HG03432 (cell line): ENCODE data around the gene MRPS2.
"Not testable (repeated sequence)": the region's sequence is repeated elsewhere in the genome, so short reads cannot be mapped to it uniquely, and the experiment has no call there.

Experiments
- ATAC-seq: cut with Tn5 transposase; IDR thresholded peaks from one replicate; pipeline ENCODE4 v1.9.1; 2021; ENCODE audit warnings: mild to moderate bottlenecking, moderate library complexity; ENCODE audit not compliant: unreplicated experiment

MRPS2 gene

DNA sequence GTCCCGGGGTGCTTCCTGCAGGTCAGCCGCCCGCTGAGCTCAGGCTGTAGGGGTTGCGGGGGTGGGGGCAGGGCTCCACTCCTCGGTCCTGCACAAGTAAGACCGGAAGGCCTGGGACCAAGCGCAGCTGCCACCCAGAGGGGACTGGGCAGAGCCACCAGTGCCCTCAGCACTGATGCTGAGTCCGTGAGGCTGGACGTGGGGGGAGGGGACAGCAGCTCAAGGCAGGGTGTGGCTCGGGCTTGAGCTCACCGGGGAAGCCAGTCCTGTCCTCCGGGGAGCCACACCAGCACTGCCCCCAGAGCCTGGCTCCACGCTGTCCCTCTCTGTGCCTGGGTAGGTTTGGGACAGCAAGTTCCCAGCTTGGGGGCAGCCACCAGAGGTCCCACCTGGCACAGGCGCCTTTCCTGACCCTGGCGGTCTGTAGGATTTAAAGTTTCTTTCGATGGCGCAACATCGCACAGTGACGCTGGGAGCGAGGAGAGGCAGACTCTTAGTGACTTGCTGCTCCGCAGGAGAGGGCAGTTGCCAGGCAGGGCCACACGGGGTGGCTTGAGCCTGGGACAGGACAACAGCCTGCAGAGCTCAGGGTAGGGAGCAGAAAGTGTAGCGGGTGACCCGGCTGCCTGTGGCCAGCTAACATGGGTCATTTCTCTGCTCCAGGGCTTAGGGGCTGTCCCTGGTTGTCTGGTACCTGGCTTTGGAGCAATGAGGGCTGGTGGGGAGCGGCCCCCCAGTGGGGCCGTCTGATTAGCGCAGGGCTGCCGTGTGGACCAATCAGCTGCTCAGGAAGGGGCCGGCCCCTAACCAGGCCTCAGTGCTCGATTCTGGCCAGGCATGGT lies 26.5 kb downstream of the MRPS2 start:
- no peak for ATAC-seq

DNA sequence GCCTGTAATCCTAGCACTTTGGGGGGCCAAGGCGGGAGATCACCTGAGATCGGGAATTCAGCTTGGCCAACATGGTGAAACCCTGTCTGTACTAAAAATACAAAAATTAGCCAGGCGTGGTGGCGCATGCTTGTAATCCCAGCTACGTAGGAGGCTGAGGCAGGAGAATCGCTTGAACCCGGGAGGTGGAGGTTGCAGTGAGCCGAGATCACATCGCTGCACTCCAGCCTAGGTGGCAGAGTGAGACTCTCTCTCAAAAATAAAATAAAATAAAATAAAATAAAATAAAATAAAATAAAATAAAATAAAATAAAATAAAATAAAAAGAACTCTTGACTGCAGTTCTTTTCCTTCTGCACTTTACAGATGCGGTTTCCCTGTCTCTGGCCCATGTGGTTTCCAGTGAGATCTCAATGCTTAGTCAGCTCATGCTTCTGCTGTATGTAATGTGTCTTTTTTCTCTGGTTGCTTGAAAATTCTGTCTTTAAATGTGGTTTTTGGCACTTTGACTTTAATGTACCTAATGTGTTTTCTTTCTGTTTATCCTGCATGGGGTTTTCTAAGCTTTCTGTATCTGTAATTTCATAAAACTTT lies 28.5 kb downstream of the MRPS2 start:
- ATAC-seq, result not testable (repeated sequence)

DNA sequence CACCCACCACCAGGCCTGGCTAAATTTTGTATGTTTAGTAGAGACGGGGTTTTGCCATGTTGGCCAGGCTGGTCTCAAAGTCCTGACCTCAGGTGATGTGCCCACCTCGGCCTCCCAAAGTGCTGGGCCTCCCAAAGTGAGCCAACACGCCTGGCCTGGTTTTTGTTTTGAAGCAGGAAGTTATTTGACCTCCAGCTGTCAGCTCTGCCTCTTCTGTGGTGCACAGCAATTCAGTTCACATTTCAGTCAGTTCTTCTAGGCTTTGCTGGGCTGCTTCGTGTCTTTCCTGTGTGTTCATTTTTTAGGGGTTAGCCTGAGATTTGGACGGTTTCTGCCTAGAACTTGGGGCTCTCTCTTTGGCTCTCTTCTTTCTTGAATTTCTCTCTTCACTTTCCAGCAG lies 29.7 kb downstream of the MRPS2 start:
- no peak for ATAC-seq

- ATAC-seq, result no peak
Measured at GRCh38 chr9:135531096-135531495, 30.6 kb downstream of the MRPS2 start.

- no peak for ATAC-seq
Measured at GRCh38 chr9:135533113-135533512, 32.6 kb downstream of the MRPS2 start.

DNA sequence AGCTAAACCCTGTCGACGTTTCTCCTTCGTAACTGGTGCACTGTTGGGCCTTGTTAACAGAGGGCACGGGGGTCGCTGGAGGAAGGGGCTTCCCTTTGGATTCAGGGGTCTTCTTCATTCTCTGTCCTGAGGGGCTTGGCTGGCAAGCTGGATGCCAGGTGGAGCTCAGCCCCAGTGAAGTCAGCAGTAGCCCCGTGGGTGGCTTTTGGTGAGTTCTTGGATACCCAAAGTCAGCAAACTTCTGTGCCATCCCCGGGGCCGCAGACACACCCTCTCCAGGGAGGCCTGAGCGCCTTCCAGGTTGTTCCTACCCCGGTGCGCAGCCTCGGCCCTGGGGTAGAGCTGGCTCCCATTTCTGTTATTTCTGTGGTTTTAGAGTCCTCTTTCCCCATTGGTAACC lies 33.2 kb downstream of the MRPS2 start:
- ATAC-seq, result no peak

- not testable (repeated sequence) for ATAC-seq
Measured at GRCh38 chr9:135534192-135534711, 33.8 kb downstream of the MRPS2 start.

DNA sequence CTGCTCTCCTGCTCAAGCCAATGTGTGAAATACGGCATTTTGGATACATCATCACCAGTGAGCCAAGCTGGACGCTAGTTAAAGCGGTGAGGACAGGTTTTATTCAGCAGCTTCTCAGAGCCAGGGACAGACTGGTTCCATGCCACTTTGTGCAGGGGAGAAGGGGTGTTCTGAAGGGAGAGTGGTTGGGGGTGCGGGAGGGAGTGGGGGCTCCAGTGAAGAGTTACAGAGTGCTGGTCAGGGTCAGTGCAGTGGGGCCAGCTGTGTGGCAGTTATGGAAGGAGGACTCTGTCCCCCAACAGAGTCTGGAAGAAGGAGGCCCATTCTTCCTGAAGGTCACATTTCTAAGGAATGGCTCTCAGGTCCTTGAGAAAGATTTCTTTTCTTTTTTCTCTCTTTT lies 34.3 kb downstream of the MRPS2 start:
- not testable (repeated sequence) for ATAC-seq

- ATAC-seq, result not testable (repeated sequence)
Measured at GRCh38 chr9:135535631-135536030, 35.1 kb downstream of the MRPS2 start.

- no peak for ATAC-seq
Measured at GRCh38 chr9:135536216-135536615, 35.7 kb downstream of the MRPS2 start.

DNA sequence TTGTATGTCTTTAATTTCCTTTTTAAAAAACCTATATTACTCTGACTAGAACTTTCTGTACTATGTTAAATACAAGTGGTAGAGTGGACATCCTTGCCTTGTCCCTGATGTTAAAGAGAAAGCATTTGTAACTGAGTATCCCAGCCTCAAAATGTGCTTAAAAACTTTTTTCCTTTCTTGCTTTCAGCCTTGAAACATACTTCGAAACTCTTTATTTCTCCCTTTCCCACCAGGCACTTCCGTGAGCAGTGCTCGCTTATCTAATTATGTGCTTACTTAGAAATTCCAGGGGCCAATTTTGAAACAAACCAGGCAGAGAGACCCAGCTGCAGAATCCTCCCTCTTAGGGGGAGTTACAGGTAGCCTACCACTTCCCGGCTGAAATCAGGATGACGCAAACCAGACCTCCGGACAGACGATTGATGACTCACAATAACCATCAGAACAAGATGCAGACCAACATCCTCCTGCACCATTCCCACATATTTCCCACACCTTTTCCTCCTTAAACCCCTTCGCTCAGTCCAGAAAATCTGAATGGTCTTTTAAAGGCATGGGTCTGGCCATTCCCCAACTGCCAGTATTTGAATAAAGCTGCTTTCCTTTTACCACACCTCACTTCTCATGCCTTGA lies 42.9 kb downstream of the MRPS2 start:
- not testable (repeated sequence) for ATAC-seq

- ATAC-seq, result no peak
Measured at GRCh38 chr9:135544981-135545635, 44.6 kb downstream of the MRPS2 start.

GRCh38 chr9:135545646-135546176 lies 45.2 kb downstream of the MRPS2 start, which contains the start of gene OBP2A:
OBP2A (plus strand) TSS chr9:135546126; CDS start chr9:135546181, 55 bp downstream.
- ATAC-seq, result not testable (repeated sequence)

- ATAC-seq, result not testable (repeated sequence)
Measured at GRCh38 chr9:135546792-135547617, 46.5 kb downstream of the MRPS2 start.

DNA sequence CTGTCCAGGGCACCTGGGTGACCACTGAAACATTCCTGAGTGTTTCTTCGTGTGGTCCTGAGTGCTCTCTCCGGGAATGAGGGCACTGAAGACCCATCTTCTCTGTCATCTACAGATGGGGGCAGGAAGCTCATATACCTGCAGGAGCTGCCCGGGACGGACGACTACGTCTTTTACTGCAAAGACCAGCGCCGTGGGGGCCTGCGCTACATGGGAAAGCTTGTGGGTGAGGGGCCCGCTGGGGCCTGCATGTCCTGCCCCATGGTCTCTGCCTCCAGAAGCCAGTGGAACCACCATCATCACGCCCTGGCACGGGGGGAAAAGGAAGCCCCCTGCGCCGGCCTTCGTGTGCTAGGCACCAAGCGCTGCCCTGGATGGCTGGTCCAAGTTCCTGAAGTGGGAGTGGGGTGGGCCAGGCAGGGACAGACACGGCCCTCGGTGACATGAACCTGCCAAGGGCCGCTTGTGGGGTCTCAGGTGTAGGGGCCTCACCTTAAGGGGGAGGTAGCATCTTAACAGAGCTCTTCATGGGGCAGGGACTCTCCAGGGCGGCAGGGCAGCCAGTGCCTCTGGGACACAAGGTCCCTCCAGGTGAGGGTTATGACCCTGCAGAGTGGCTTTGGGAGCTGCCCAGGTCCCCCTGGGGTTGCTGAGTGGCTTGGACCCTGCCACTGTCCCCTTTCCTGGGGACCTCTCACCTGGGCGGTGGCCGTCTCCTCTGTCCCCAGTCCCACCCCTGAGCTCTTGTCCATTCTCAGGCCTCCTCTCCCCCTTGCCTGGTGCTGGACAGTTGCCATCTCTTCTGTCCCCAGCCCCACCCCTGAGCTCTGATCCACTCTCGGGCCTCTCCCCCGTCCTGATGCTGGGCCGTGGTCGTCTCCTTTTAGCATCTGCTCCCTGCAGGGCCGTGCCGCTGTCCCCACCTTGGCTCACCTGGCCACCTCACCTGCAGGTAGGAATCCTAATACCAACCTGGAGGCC lies 47.6 kb downstream of the MRPS2 start:
- no peak for ATAC-seq

DNA sequence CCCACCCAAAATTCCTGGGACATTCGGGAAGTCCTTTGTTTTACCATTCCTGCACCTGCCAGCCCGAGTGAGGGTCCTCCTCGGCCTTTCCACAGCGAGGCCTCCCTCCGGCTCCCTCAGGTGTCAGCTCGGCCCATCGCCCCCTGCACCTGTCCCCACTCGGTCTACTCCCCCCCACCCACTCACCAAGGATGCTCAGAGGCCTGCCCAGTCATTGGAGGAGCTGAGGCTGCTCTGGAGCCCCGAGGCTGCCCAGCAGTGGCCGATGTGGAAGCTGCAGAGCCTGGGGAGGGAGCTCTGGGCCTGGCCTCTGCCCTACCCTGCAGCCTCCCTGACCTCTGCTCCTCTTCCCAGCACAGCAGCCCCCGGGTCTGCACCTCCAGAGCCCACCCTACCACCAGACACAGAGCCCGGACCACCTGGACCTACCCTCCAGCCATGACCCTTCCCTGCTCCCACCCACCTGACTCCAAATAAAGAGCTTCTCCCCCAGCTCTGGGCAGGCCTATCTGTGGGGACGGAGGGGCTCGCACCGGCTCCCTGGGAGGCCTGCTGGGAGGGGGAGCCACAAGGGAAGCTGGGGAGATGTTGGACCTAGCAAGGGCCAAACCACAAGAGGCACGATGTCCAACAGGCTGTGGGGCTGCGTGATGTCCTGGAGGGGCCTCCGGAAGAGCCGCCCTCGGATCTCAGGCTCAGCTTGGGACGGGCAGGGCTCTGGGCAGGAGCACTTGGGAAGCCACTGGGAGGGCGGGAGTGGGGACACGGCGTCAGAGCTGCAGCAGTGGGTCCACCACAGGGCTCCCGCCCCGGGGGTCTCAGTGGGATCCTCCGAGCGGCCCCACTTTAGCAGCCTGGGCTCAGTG lies 49.2 kb downstream of the MRPS2 start:
- not testable (repeated sequence) for ATAC-seq

DNA sequence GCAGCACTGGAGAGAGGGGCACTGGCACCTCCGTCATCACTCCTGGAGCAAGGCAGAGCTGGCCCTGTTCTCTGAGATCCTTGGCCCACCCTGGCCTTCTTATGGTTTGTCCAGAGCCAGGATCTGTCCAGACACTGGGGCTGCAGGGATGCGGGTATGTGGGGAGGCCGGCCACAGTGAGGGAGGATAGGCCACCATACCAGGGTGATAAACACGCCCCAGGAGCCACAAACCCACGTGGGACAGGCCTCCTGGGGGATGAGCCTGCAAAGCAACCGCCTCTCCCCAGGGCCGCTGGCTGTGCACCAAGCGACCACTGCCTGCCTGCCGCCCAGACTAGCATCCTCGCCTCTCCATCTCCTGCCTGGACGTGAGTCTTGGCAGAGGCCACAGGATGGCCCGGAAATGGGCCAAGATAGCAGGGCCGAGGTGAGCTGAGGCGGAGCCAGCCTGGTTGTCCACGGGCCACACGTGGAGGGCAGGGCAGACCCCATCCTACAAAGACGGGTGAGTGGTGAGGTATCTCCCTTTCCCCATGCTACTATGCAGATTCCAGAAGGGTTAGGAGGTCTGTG lies 49.9 kb downstream of the MRPS2 start:
- ATAC-seq, result no peak
